UCSD-AML1 (cell line): ENCODE results near the gene KCNMB4.
"Not testable (repeated sequence)": the region's sequence is repeated elsewhere in the genome, so short reads cannot be mapped to it uniquely, and the experiment has no call there.

ENCODE experiments used
- DNase-seq: peaks from one replicate; lab custom pipeline; 2025; ENCODE audit not compliant: unreplicated experiment; lab: John Stamatoyannopoulos, UW

The KCNMB4 gene

GRCh38 chr12:70367258-70368141 lies 1.4 kb downstream of the KCNMB4 start:
- no peak for DNase-seq

- DNase-seq, result no peak
These were observed 6.8 kb downstream of the KCNMB4 start for GRCh38 chr12:70372881-70373280.

- no peak for DNase-seq
These were observed 13.8 kb downstream of the KCNMB4 start for GRCh38 chr12:70379846-70380245.

GRCh38 chr12:70383484-70383883 lies 17.4 kb downstream of the KCNMB4 start:
- no peak for DNase-seq

- DNase-seq, result no peak
These were observed 17.8 kb downstream of the KCNMB4 start for GRCh38 chr12:70383886-70384285.

GRCh38 chr12:70386771-70387170 lies 20.7 kb downstream of the KCNMB4 start:
- DNase-seq, result no peak

GRCh38 chr12:70389678-70390077 lies 23.6 kb downstream of the KCNMB4 start:
- DNase-seq, result no peak

GRCh38 chr12:70392631-70393030 lies 26.5 kb downstream of the KCNMB4 start:
- not testable (repeated sequence) for DNase-seq

GRCh38 chr12:70393787-70394499 lies 27.9 kb downstream of the KCNMB4 start:
- DNase-seq, result no peak

- no peak for DNase-seq
These were observed 31.9 kb downstream of the KCNMB4 start for GRCh38 chr12:70398002-70398401.

- DNase-seq, result no peak
These were observed 32.8 kb downstream of the KCNMB4 start for GRCh38 chr12:70398862-70399261.

- DNase-seq, result no peak
These were observed 33.2 kb downstream of the KCNMB4 start for GRCh38 chr12:70399311-70399710.

GRCh38 chr12:70400124-70400523 lies 34.0 kb downstream of the KCNMB4 start:
- no peak for DNase-seq

GRCh38 chr12:70402597-70402996 lies 36.5 kb downstream of the KCNMB4 start:
- DNase-seq, result no peak

GRCh38 chr12:70403826-70404225 lies 37.7 kb downstream of the KCNMB4 start:
- no peak for DNase-seq

GRCh38 chr12:70408004-70408790 lies 42.1 kb downstream of the KCNMB4 start:
- no peak for DNase-seq

GRCh38 chr12:70415987-70416386 lies 49.9 kb downstream of the KCNMB4 start:
- no peak for DNase-seq

- DNase-seq, result no peak
These were observed 51.0 kb downstream of the KCNMB4 start for GRCh38 chr12:70417121-70417520.

GRCh38 chr12:70418101-70418500 lies 52.0 kb downstream of the KCNMB4 start:
- no peak for DNase-seq

- DNase-seq, result no peak
These were observed 56.5 kb downstream of the KCNMB4 start for GRCh38 chr12:70422631-70423030.

GRCh38 chr12:70426620-70427019 lies 60.5 kb downstream of the KCNMB4 start:
- DNase-seq, result no peak
